GM23338 (cell line): ENCODE data around the gene ZSCAN5A. TPM values are rescaled to one million over a fixed set of nuclear protein-coding genes. Genes with fewer than 3 reads are reported as not detected.

Source experiments
- CREB1 ChIP-seq: fragments of 250-450 bp; sonication (Bioruptor Pico); IDR thresholded peaks from 2 replicates; pipeline ENCODE4 v1.5.0; 2020; ENCODE audit warnings: low read depth, mild to moderate bottlenecking, moderate library complexity
- EZH2 ChIP-seq: fragments of 200-600 bp; sonication (generic); IDR thresholded peaks from one replicate; pipeline ENCODE4 v1.8.0; 2017; ENCODE audit warnings: antibody characterized with exemption, mild to moderate bottlenecking, low read depth; ENCODE audit not compliant: unreplicated experiment
- EZH2phosphoT487 ChIP-seq: fragments of 200-600 bp; sonication (generic); IDR thresholded peaks from one replicate; pipeline ENCODE4 v1.8.1; 2018; ENCODE audit warnings: antibody characterized with exemption; ENCODE audit not compliant: unreplicated experiment
- JUNB ChIP-seq: IDR thresholded peaks from one replicate; pipeline ENCODE4 v1.6.1; 2016; ENCODE audit warnings: antibody characterized with exemption; ENCODE audit not compliant: unreplicated experiment
- NANOG ChIP-seq: IDR thresholded peaks from 2 replicates; pipeline ENCODE4 v1.6.1; 2016; ENCODE audit warnings: antibody characterized with exemption, borderline replicate concordance
- ZNF114 ChIP-seq: fragments of 250-450 bp; sonication (Bioruptor Pico); IDR thresholded peaks from 2 replicates; pipeline ENCODE4 v1.5.0; 2020; ENCODE audit warnings: mild to moderate bottlenecking, moderate library complexity
- ZNF331 ChIP-seq: fragments of 250-450 bp; sonication (Bioruptor Pico); IDR thresholded peaks from 2 replicates; pipeline ENCODE4 v1.5.0; 2020; ENCODE audit warnings: low read depth, mild to moderate bottlenecking, moderate library complexity
- polyA plus RNA-seq: library from polyadenylated mRNA; unstranded; fragments of >200 nt; fragmentation: Nextera tagmentation; extraction: Ambion mirVana; gene quantifications from 2 replicates; pipeline ENCODE4 v1.2.1, GENCODE V29; 2016
- small RNA-seq: library from RNA; depleted of rRNA; stranded (forward); fragments of <200 nt; gene quantifications from one replicate; pipeline ENCODE3, GENCODE V24; 2014; ENCODE audit warnings: low replicate concordance
- total RNA-seq: library from RNA; depleted of rRNA; stranded (reverse); fragments of >200 nt; shearing (Covaris generic); gene quantifications from 2 replicates; pipeline ENCODE4 v1.2.3, GENCODE V29; 2014; rRNA removed
- TF ChIP-seq, protein P1 (sequence below): fragments of 250-450 bp; sonication (Bioruptor Pico); IDR thresholded peaks from 2 replicates; pipeline ENCODE4 v1.5.0; 2020; ENCODE audit warnings: mild to moderate bottlenecking, moderate library complexity
- TF ChIP-seq, protein P2 (sequence below): IDR thresholded peaks from 2 replicates; pipeline ENCODE4 v1.6.1; 2016; ENCODE audit warnings: antibody characterized with exemption
- TF ChIP-seq, protein P3 (sequence below): IDR thresholded peaks from one replicate; pipeline ENCODE4 v1.6.1; 2018; ENCODE audit warnings: antibody characterized with exemption; ENCODE audit not compliant: unreplicated experiment

ZSCAN5A gene
- total and polyA plus RNA-seq, 2 experiments from 2014 or later, result 10.2 to 12.5 TPM

DNA sequence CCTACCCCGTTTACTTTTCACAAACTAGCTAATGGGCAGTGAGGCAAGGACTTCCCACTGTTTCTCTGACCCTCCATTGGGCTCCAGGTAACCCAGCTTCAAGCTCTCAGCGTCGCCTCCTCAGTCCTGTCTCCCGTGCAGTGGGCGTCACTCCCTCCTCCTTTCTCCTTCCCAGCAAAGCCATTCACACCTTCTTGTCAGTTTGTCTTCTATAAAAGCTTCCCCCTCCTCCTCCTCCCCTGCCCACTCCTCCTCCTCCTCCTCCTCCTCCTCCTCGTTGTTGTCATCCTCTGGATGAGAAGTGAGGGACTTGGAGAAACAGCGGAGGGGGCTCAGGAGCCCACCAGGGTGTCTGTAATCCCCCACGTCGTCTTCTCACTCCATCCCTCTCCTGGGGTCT lies 140.6 kb downstream of the ZSCAN5A start (continued):
- TF ChIP-seq, protein P1, sequence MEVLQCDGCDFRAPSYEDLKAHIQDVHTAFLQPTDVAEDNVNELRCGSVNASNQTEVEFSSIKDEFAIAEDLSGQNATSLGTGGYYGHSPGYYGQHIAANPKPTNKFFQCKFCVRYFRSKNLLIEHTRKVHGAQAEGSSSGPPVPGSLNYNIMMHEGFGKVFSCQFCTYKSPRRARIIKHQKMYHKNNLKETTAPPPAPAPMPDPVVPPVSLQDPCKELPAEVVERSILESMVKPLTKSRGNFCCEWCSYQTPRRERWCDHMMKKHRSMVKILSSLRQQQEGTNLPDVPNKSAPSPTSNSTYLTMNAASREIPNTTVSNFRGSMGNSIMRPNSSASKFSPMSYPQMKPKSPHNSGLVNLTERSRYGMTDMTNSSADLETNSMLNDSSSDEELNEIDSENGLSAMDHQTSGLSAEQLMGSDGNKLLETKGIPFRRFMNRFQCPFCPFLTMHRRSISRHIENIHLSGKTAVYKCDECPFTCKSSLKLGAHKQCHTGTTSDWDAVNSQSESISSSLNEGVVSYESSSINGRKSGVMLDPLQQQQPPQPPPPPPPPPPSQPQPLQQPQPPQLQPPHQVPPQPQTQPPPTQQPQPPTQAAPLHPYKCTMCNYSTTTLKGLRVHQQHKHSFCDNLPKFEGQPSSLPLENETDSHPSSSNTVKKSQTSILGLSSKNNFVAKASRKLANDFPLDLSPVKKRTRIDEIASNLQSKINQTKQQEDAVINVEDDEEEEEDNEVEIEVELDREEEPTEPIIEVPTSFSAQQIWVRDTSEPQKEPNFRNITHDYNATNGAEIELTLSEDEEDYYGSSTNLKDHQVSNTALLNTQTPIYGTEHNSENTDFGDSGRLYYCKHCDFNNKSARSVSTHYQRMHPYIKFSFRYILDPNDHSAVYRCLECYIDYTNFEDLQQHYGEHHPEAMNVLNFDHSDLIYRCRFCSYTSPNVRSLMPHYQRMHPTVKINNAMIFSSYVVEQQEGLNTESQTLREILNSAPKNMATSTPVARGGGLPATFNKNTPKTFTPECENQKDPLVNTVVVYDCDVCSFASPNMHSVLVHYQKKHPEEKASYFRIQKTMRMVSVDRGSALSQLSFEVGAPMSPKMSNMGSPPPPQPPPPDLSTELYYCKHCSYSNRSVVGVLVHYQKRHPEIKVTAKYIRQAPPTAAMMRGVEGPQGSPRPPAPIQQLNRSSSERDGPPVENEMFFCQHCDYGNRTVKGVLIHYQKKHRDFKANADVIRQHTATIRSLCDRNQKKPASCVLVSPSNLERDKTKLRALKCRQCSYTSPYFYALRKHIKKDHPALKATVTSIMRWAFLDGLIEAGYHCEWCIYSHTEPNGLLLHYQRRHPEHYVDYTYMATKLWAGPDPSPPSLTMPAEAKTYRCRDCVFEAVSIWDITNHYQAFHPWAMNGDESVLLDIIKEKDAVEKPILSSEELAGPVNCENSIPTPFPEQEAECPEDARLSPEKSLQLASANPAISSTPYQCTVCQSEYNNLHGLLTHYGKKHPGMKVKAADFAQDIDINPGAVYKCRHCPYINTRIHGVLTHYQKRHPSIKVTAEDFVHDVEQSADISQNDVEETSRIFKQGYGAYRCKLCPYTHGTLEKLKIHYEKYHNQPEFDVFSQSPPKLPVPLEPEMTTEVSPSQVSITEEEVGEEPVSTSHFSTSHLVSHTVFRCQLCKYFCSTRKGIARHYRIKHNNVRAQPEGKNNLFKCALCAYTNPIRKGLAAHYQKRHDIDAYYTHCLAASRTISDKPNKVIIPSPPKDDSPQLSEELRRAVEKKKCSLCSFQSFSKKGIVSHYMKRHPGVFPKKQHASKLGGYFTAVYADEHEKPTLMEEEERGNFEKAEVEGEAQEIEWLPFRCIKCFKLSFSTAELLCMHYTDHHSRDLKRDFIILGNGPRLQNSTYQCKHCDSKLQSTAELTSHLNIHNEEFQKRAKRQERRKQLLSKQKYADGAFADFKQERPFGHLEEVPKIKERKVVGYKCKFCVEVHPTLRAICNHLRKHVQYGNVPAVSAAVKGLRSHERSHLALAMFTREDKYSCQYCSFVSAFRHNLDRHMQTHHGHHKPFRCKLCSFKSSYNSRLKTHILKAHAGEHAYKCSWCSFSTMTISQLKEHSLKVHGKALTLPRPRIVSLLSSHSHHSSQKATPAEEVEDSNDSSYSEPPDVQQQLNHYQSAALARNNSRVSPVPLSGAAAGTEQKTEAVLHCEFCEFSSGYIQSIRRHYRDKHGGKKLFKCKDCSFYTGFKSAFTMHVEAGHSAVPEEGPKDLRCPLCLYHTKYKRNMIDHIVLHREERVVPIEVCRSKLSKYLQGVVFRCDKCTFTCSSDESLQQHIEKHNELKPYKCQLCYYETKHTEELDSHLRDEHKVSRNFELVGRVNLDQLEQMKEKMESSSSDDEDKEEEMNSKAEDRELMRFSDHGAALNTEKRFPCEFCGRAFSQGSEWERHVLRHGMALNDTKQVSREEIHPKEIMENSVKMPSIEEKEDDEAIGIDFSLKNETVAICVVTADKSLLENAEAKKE (CRISPR knock-in tag), result no peak
- TF ChIP-seq JUNB (no peak), NANOG (no peak), EZH2 (no peak), EZH2phosphoT487 (no peak), ZNF114 (CRISPR knock-in tag) (no peak), CREB1 (no peak), ZNF331 (CRISPR knock-in tag) (no peak)
- TF ChIP-seq, protein P2, sequence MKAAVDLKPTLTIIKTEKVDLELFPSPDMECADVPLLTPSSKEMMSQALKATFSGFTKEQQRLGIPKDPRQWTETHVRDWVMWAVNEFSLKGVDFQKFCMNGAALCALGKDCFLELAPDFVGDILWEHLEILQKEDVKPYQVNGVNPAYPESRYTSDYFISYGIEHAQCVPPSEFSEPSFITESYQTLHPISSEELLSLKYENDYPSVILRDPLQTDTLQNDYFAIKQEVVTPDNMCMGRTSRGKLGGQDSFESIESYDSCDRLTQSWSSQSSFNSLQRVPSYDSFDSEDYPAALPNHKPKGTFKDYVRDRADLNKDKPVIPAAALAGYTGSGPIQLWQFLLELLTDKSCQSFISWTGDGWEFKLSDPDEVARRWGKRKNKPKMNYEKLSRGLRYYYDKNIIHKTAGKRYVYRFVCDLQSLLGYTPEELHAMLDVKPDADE, result no peak
- TF ChIP-seq, protein P3, sequence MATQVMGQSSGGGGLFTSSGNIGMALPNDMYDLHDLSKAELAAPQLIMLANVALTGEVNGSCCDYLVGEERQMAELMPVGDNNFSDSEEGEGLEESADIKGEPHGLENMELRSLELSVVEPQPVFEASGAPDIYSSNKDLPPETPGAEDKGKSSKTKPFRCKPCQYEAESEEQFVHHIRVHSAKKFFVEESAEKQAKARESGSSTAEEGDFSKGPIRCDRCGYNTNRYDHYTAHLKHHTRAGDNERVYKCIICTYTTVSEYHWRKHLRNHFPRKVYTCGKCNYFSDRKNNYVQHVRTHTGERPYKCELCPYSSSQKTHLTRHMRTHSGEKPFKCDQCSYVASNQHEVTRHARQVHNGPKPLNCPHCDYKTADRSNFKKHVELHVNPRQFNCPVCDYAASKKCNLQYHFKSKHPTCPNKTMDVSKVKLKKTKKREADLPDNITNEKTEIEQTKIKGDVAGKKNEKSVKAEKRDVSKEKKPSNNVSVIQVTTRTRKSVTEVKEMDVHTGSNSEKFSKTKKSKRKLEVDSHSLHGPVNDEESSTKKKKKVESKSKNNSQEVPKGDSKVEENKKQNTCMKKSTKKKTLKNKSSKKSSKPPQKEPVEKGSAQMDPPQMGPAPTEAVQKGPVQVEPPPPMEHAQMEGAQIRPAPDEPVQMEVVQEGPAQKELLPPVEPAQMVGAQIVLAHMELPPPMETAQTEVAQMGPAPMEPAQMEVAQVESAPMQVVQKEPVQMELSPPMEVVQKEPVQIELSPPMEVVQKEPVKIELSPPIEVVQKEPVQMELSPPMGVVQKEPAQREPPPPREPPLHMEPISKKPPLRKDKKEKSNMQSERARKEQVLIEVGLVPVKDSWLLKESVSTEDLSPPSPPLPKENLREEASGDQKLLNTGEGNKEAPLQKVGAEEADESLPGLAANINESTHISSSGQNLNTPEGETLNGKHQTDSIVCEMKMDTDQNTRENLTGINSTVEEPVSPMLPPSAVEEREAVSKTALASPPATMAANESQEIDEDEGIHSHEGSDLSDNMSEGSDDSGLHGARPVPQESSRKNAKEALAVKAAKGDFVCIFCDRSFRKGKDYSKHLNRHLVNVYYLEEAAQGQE, result no peak

Small RNAs within 50 kb of the gene (small RNA-seq; reads per million reads assigned to genes)
- not detected for gene RF00019

Other genes with a start within 250 kb of the ZSCAN5A start
- gene ZNF787, start 193.5 kb downstream of the ZSCAN5A start, total RNA-seq, result 35.3 and 44.6 TPM in 2 replicates
- gene ZNF787, start 193.5 kb downstream of the ZSCAN5A start, polyA plus RNA-seq, result 12.5 and 15.9 TPM in 2 replicates
- gene ZNF444, start 173.6 kb downstream of the ZSCAN5A start, total RNA-seq, result 58.5 and 60.5 TPM in 2 replicates
- gene ZNF444, start 173.6 kb downstream of the ZSCAN5A start, polyA plus RNA-seq, result 23.6 and 25.1 TPM in 2 replicates
- not detected in 2 replicates for gene GALP, start 138.8 kb downstream of the ZSCAN5A start, total RNA-seq
- not detected in 2 replicates for gene GALP, start 138.8 kb downstream of the ZSCAN5A start, polyA plus RNA-seq
- 0.10 TPM in 1 of 2 replicates, not detected in the other for gene ZSCAN5B, start 117.1 kb downstream of the ZSCAN5A start, total RNA-seq
- not detected in 2 replicates for gene ZSCAN5B, start 117.1 kb downstream of the ZSCAN5A start, polyA plus RNA-seq
- not detected in 2 replicates for gene ZSCAN5C, start 112.6 kb downstream of the ZSCAN5A start, total RNA-seq
- not detected in 2 replicates for gene ZSCAN5C, start 112.6 kb downstream of the ZSCAN5A start, polyA plus RNA-seq
- not detected in 2 replicates for gene EDDM13, start 42.1 kb downstream of the ZSCAN5A start, total RNA-seq
- 0.68 and 1.5 TPM in 2 replicates for gene EDDM13, start 42.1 kb downstream of the ZSCAN5A start, polyA plus RNA-seq
- gene ZNF582, start 78.7 kb upstream of the ZSCAN5A start, total RNA-seq, result 3.9 and 8.0 TPM in 2 replicates
- 4.1 and 5.0 TPM in 2 replicates for gene ZNF582, start 78.7 kb upstream of the ZSCAN5A start, polyA plus RNA-seq
- 2.4 and 4.0 TPM in 2 replicates for gene ZNF583, start 89.5 kb upstream of the ZSCAN5A start, total RNA-seq
- 3.6 and 6.3 TPM in 2 replicates for gene ZNF583, start 89.5 kb upstream of the ZSCAN5A start, polyA plus RNA-seq
- 8.3 and 8.6 TPM in 2 replicates for gene ZNF667, start 162.5 kb upstream of the ZSCAN5A start, total RNA-seq
- 4.9 and 5.6 TPM in 2 replicates for gene ZNF667, start 162.5 kb upstream of the ZSCAN5A start, polyA plus RNA-seq
- gene ZNF471, start 193.0 kb upstream of the ZSCAN5A start, total RNA-seq, result 1.1 TPM in 2 replicates
- 0.63 and 1.1 TPM in 2 replicates for gene ZNF471, start 193.0 kb upstream of the ZSCAN5A start, polyA plus RNA-seq
- gene ZFP28, start 224.1 kb upstream of the ZSCAN5A start, total RNA-seq, result 5.0 and 7.9 TPM in 2 replicates
- gene ZFP28, start 224.1 kb upstream of the ZSCAN5A start, polyA plus RNA-seq, result 3.0 and 3.1 TPM in 2 replicates